Adrenal gland (tissue), 5 donors: ENCODE measurements around the gene CD36.

Experiments used
- CTCF ChIP-seq, 6 experiments: fragments of 450-650 bp in 4 of 6; fragments of 200-600 bp in 2 of 6; sonication (generic) in 1 of 6; IDR thresholded peaks; 1 replicate in 5 of 6; 2 replicates in 1 of 6; pipeline versions ENCODE4 v1.5.1 to v1.8.0; 2016 to 2021; ENCODE audit warnings: antibody characterized with exemption in 6 of 6, mild to moderate bottlenecking in 2 of 6, moderate library complexity in 1 of 6
- POLR2A ChIP-seq, 2 donors: fragments of 450-650 bp; IDR thresholded peaks; one replicate each; pipeline ENCODE4 v1.6.1; 2017; ENCODE audit warnings: antibody characterized with exemption in 2 of 2, mild to moderate bottlenecking in 2 of 2, moderate library complexity in 1 of 2
- donor health status: DM: no; HTN: no; CAD: no.

GRCh38 chr7:80636709-80637108 is 1.7 kb upstream of the CD36 start:
- TF ChIP-seq CTCF (IDR thresholded peaks at IDR 0.05) = no peak
- TF ChIP-seq POLR2A (IDR thresholded peaks at IDR 0.05) = no peak
